ENCODE data around the gene FBN1.

- TF ChIP-seq CTCF (IDR thresholded peaks at IDR 0.05) (no peak), POLR2A (IDR thresholded peaks at IDR 0.05) (no peak)
These were observed 64.8 kb downstream of the FBN1 start for GRCh38 chr15:48580736-48581135.
